ENCODE results near the gene POU2AF3. TPM values are rescaled to one million over a fixed set of nuclear protein-coding genes. Genes with fewer than 3 reads are reported as not detected.

The POU2AF3 gene
- total RNA-seq, 4 donors from 2014 or later: 6.0 to 9.6 (median 7.1) TPM

DNA sequence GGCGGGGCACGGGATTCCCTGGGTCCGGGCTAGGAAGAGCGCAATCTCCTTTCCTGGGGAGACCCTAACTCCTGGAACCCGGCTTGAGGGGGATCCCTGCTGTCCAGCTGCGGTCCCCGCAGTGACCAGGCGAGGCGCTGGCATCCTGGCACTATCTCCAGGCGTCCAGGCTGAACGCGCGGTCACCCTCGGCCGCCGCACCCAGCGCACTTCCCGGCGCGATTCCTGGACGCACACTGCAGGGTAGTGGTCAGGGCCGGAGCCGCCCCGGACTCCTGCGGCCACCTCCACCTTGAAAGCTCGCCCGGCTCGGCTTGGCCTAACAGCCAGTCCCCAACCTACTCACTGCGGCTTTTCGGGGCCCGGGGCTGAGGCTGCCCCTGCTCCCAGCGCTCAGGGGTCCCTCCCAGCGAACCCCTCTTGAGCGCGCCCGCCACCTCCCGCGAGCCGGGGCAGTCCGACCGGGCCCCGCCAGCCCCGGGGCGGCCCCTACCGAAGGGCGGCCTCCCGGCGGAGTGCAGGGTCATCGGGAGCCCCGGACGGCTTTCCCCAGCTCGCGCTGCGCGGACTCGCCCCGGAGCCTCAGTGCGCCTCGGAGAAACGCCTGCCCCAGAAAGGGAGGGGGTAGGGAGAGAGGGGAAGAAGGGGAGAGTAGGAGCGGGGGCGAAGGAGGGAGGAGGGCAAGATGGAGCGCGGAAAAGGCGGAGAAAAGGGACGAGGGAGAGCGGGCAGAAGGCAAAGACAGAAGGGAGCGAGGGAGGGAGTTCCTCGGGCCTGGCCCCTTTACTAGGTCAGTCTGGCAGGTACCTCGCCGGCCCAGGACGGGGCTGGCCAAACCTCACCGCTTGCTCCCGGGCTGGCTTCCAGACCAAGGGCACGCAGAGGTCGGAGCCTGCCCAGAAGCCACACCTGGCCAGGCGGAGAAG is 1.0 kb downstream of the POU2AF3 start:
- H3K4me1 ChIP-seq: peaks cover 15 to 42% (median 31%) of the 10 kb centered on the region in 4 donors

DNA sequence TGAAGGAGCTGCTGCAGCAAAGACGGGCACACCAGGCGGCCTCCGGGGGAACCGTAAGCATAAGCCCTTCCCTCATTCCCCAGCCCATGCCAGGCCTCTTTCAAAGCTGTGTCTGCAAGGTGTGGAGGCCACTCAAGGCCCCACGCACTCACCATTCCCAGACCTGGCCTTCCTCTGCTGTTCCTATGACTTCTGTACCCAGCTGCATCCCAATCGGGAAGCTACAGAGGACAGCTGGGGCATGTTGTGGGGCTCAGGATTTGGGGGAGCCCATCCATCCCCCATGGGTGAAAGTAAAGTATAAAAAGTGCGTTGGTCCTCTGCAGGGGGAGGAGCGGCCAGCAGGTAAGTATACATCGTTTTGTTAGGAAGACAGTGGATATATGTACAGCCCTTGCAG is 2.2 kb downstream of the POU2AF3 start:
- peaks cover 15 to 42% (median 31%) of the 10 kb centered on the region in 4 donors for H3K4me1 ChIP-seq
- no peak for DNase-seq

More for the DNA sequence above, 1.0 kb downstream of the POU2AF3 start:
- no peaks in the 10 kb centered on the region for H3K9me3 ChIP-seq
- in situ Hi-C loops (cut with MboI; ENCODE audit: low pct_ligation_motif_present in 1 of 4, low pct_unique_long_range_greater_than_20kb in 1 of 4, low sequenced_read_pairs in 3 of 4): no loop called here
- 1 to 5% methylated on average over 10 to 33 of the region's 77 CpGs for WGBS, 2 donors (ENCODE audit: low coverage in 1 of 2)
- H3K27ac ChIP-seq: peak overlapping the region; percentile 86 to 91 (median 89)
- intact Hi-C loops (cut with DNase I; ENCODE audit: low total_unique reads): loop anchor here (5.0 kb wide), 1 partner anchor 118 kb away; no protein-coding TSS in a partner anchor
- peak overlapping the region; percentile 61 to 72 (median 66) for H3K4me3 ChIP-seq
- TF ChIP-seq, protein P1, sequence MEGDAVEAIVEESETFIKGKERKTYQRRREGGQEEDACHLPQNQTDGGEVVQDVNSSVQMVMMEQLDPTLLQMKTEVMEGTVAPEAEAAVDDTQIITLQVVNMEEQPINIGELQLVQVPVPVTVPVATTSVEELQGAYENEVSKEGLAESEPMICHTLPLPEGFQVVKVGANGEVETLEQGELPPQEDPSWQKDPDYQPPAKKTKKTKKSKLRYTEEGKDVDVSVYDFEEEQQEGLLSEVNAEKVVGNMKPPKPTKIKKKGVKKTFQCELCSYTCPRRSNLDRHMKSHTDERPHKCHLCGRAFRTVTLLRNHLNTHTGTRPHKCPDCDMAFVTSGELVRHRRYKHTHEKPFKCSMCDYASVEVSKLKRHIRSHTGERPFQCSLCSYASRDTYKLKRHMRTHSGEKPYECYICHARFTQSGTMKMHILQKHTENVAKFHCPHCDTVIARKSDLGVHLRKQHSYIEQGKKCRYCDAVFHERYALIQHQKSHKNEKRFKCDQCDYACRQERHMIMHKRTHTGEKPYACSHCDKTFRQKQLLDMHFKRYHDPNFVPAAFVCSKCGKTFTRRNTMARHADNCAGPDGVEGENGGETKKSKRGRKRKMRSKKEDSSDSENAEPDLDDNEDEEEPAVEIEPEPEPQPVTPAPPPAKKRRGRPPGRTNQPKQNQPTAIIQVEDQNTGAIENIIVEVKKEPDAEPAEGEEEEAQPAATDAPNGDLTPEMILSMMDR (IDR thresholded peaks at IDR 0.05): peak; percentile 52 to 81 (median 59)
- TF ChIP-seq POLR2A (IDR thresholded peaks at IDR 0.05): peak; percentile 67
- peak in 2 of 3 donors; percentile 44 to 71 for TF ChIP-seq POLR2AphosphoS5 (IDR thresholded peaks at IDR 0.05)
- no peak for TF ChIP-seq EP300 (IDR thresholded peaks at IDR 0.05; ENCODE audit: low read depth)
- no peaks in the 10 kb centered on the region for H3K36me3 ChIP-seq
- H3K27me3 ChIP-seq: no peaks in the 10 kb centered on the region
- peak; percentile 73 for DNase-seq

DNA sequence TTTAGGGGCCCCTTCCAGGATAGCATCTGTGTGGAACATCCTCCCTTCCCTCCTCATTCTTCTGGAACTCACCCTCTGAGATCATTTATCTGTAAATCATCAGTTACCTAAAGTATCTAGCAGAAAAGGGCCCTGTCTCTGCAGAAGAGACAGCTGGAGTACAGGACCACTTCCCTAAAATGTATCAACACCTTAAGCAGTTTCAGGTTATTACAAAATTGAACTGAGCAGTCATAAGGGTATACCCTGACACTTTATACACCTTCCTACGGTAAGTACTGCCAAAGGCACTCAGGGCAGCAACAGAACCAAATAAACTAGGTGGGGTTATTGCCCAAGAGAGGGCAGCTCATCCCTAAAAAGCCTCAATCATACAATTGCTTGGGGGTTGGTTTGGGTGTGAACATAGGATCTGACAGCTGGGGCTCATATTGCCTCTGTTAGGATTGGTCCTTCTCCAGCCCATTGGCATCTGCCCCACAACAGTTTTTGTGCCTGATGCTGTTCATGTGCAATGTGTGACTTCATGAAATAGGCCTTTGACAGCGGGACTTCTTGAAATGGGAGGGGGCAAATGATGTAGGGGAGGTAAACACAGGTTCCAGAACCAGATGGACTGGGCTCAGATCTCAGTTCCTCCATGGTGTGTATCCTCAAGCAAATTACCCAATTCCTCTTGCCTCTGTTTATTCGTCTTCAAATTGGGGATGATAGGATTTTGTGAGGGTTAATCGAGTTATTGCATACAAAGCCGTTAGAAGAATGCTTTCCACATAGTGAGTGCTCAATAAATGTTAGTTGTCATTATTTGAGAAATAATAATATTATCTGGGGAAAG is 2.9 kb downstream of the POU2AF3 start:
- Histone ChIP-seq H3K4me3 (no peak overlapping the region), H3K27ac (peak overlapping the region; percentile 19 to 86 (median 68)), H3K9me3 (no peaks in the 10 kb centered on the region), H3K4me1 (peaks cover 15 to 42% (median 31%) of the 10 kb centered on the region in 4 donors), H3K27me3 (no peaks in the 10 kb centered on the region), H3K36me3 (no peaks in the 10 kb centered on the region)
- 55 to 57% methylated on average over 4 to 5 of the region's 5 CpGs for WGBS, 2 donors (ENCODE audit: low coverage in 1 of 2)
- intact Hi-C loops (cut with DNase I; ENCODE audit: low total_unique reads) (no loop called here), in situ Hi-C loops (cut with MboI; ENCODE audit: low pct_ligation_motif_present in 1 of 4, low pct_unique_long_range_greater_than_20kb in 1 of 4, low sequenced_read_pairs in 3 of 4) (no loop called here)
- no peak for TF ChIP-seq POLR2A (IDR thresholded peaks at IDR 0.05)
- peak in 1 of 3 donors; percentile 24 for TF ChIP-seq POLR2AphosphoS5 (IDR thresholded peaks at IDR 0.05)
- DNase-seq: no peak

More for the DNA sequence above, 2.2 kb downstream of the POU2AF3 start:
- Histone ChIP-seq H3K27ac (peak overlapping the region in 3 of 4 donors; percentile 19 to 91 (median 86)), H3K4me3 (peak overlapping the region in 1 of 4 donors; percentile 72), H3K9me3 (no peaks in the 10 kb centered on the region), H3K27me3 (no peaks in the 10 kb centered on the region), H3K36me3 (no peaks in the 10 kb centered on the region)
- TF ChIP-seq POLR2A (IDR thresholded peaks at IDR 0.05): no peak
- no peak for TF ChIP-seq EP300 (IDR thresholded peaks at IDR 0.05; ENCODE audit: low read depth)
- TF ChIP-seq POLR2AphosphoS5 (IDR thresholded peaks at IDR 0.05): no peak
- TF ChIP-seq, protein P1 (IDR thresholded peaks at IDR 0.05): no peak
- intact Hi-C loops (cut with DNase I; ENCODE audit: low total_unique reads) (no loop called here), in situ Hi-C loops (cut with MboI; ENCODE audit: low pct_ligation_motif_present in 1 of 4, low pct_unique_long_range_greater_than_20kb in 1 of 4, low sequenced_read_pairs in 3 of 4) (no loop called here)
- WGBS, 2 donors (ENCODE audit: low coverage in 1 of 2): 73 to 87% methylated on average over 3 to 9 of the region's 9 CpGs

DNA sequence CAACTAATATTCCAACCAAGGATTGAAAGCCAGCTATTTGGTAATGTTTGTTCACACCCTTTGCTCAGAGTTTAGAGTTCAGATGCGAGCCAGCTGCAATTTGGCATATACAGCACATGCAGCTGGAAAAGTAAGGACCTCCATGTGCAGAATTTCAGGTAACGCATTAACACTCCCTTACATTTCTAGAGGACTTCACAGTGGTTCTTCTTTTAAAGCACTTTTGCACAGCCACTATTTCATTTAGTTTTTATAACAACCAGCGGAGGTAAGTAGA is 3.4 kb downstream of the POU2AF3 start:
- H3K4me1 ChIP-seq: peaks cover 15 to 42% (median 31%) of the 10 kb centered on the region in 4 donors
- H3K9me3 ChIP-seq: no peaks in the 10 kb centered on the region
- H3K27me3 ChIP-seq: no peaks in the 10 kb centered on the region
- in situ Hi-C loops (cut with MboI; ENCODE audit: low pct_ligation_motif_present in 1 of 4, low pct_unique_long_range_greater_than_20kb in 1 of 4, low sequenced_read_pairs in 3 of 4) (no loop called here), intact Hi-C loops (cut with DNase I; ENCODE audit: low total_unique reads) (no loop called here)
- no peak for DNase-seq
- no peaks in the 10 kb centered on the region for H3K36me3 ChIP-seq
- 48 to 60% methylated on average over 3 of the region's 3 CpGs for WGBS, 2 donors (ENCODE audit: low coverage in 1 of 2)
- no peak overlapping the region for H3K4me3 ChIP-seq
- H3K27ac ChIP-seq: peak overlapping the region in 3 of 4 donors; percentile 61 to 75 (median 72)
- TF ChIP-seq POLR2A (IDR thresholded peaks at IDR 0.05): no peak
- no peak for TF ChIP-seq EP300 (IDR thresholded peaks at IDR 0.05; ENCODE audit: low read depth)
- no peak for TF ChIP-seq POLR2AphosphoS5 (IDR thresholded peaks at IDR 0.05)
